HG03565 (cell line): Measurements from ENCODE around the gene DZIP1L.
"Not testable (repeated sequence)": the region's sequence is repeated elsewhere in the genome, so short reads cannot be mapped to it uniquely, and the experiment has no call there.

Experiments
- ATAC-seq: cut with Tn5 transposase; IDR thresholded peaks from one replicate; pipeline ENCODE4 v1.9.1; 2021; ENCODE audit warnings: mild to moderate bottlenecking, moderate library complexity; ENCODE audit not compliant: unreplicated experiment

The DZIP1L gene

DNA sequence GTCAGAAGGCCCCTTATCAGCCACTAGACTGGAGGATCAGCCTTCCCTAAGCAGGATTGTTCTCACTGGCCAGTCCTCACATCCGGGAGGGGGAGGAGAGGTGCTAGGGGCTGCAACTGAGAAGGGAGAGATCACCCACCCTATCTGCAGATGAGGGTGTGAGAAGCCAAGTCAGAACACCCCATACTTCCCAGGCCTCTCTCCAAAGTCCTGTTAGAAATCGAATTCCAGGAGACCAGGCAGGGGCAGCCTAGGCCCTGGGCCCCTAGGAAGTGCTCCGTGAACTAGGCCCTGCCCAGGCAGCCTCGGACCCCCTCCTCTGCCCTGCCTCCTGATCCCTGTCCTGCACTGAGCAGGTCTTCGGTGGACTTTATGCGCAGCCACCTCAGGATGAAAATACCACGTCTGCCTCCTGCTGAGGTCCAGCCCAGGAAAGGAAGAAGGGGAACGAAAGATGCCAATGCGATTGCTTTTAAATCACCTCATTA is 933 bp downstream of the DZIP1L start:
- no peak for ATAC-seq

DNA sequence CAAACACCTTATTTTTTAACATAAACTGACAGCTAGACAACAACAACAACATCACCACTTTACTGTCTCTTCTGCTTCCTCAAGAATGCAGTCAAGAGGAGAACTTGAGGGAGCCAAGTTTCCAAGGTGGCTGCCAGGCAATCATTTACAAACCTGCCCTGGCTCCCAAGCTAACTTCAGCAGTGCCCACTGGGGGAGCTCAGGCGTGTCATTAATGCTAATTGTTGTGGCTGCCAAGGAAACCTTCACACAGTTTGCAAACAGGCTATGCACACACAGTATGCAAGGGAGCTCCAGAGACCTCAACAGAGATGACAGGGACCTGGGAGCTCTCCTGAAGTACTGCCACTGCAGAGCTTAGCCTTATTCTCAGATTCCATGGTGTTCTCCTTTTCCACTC is 2.1 kb downstream of the DZIP1L start:
- no peak for ATAC-seq

DNA sequence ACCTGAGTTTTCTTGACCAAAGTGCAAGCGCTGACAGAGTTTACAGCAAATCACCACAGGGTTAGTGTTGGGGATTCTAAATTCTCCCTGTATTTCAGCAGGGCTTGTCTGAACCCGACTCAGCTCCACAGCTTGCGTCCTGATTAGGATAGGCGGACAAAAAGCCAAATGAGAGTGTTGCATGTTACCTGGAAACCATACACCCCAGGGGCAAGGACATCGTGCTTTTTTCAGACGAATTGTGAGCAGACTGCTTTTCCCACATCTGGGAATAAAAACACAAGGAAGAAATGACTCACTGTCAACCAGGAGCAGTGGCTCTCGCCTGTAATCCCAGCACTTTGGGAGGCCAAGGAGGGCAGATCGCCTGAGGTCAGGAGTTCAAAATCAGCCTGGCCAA is 3.0 kb downstream of the DZIP1L start:
- no peak for ATAC-seq

DNA sequence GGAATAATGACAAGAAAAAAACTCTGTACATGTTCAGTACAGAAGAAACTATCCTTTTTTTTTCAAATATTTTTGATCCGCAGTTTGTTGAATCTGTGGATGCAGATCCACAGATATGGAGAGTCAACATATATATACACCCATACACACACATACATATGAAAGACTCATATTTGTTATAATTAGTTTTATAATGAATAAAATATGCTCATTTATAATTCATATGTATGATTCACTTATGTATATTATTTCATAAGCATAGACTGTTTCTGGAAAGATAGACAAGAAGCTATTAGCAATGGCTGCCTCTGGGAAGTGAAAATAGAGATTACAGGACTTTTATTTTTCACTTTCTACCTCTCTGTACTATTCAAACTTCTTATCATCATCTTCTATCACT is 9.8 kb downstream of the DZIP1L start:
- ATAC-seq, result no peak

DNA sequence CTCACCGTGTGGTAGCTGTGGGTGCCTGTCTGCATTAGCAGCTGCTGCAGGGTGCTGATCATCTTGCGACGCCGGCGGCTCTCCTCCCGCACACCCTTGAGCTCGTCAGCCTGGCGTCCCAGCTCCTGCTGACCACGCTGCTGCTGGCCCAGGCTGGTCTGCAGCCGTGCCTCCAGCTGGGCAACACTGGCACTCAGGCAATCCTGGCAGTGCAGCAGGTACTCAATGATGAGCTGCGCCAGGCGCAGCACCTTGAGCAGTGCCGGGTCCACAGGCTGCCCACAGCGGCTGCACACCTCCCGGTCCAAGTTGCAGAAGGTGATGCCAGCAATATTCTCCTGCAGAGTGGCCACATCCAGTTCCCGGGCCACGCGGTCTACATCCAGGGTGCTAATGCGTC is 11.9 kb downstream of the DZIP1L start:
- ATAC-seq, result no peak

DNA sequence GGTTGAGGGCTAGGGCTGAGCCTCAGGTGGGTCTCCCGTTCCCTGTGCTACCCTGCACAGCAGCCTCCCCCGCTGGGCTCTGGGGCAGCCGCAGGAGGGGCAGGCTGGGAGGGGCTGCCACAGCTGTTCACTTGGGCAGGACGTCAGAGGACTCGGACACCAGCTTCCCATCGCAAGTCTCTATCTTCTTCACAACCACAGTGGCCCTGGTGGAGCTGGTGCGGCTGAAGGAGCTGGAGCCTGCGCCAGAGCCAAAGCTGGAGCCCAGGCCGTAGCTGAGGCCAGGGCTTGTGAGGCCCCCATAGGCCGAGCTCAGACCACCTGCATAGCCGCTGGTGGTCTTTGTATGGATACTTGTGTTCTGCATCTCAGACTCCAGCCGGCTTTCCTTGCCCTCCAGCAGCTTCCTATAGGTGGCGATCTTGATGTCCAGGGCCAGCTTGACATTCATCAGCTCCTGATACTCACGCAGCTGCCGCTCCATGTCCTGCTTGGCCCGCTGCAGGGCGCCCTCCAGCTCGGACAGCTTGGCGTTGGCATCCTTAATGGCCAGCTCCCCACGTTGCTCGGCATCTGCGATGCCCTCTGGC is 14.0 kb downstream of the DZIP1L start:
- ATAC-seq, result not testable (repeated sequence)

DNA sequence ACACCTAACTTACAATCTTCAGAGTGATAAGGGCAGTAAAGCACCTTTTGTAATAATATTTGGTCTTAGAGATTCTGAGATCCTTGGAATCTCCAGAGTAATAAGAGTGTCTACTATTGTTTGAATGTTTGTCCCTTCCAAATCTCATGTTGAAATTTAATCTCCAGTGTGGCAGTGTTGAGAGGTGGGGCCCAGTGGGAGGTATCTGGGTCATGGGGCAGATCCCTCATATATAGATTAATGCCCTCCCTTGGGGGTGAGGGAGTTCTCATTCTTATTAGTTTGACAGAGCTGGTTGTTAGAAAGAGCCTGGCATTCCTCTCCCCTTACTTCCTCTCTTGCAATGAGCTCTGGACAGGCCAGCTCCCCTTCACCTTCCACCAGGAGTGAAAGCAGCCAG is 16.0 kb downstream of the DZIP1L start:
- ATAC-seq, result no peak

DNA sequence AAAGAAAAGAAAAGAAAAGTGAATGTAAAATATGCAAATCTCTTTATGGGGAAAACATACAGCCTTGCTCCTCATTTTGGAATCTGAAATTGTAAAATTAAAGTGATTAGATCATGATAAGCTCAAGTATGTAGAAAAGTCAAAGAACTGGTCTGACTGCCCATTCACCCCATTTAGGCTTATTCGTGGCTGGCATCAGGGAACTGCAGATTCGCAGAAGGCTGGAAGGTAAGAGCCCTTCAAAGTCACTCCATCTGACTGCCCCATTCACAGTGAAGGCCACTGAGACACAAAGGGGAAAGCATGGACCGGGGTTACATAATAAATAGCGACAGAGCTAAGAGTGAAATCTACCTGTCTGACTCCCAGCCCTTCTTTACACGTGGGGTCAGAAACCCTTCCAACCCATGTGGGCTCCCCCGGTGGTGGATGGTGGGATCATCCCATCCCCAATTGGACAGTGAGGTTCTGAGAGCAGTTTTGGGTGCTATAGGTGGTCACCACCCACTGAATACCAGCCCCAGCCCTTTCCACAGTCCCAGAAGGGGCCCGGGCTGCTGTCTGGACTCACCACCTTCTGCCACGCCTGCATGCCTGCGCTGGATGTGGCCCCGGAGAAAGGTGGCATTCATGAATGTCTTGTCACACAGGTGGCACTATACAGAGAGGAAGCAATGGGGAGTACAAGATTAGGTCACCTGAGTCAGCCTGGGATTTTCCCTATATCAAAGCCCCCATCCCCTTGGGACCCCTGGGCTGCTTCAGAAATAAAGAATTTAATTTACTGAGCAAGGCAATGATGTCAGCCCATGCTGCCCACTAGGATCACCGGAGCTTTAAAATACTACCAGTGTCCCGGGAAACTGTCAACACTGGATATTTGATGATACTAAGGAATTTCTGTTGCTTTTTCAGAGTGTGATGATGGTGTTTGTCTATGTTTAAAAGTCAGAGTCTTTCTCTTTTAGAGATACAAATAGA is 17.9 kb downstream of the DZIP1L start:
- ATAC-seq, result peak; percentile 54

DNA sequence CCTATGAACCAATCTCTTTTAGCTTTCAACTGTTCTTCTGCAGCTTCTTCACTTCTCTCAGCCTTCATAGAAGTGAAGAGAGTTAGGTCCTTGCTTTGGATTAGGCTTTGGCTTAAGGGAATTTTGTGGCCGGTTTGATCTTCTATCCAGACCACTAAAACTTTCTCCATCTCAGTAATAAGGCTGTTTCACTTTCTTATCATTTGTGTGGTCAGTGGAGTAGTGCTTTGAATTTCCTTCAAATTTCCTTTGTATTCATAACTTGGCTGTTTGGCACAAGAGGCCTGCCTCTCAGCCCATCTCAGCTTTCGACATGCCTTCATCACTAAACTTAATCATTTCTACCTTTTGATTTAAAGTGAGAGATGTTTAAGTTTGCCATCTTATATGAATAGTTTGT is 21.7 kb downstream of the DZIP1L start:
- ATAC-seq, result no peak

DNA sequence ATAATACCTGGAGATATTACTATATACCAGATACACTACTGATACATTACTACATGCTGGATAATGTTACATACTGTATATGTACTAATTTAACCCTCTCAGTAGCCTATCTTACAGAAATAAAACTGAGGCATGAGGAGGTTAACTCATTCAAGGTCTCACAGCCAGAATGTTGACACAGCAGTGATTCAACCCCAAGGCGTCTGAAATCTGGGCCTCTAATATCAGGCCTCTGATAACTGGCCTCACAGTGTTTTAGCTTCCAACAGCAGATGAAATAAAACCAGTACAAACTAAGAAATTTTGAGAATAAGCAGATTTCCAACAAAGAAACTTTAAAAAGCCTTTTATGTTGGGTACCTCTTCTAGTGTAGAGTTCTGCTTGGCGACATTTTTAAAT is 23.4 kb downstream of the DZIP1L start:
- no peak for ATAC-seq

DNA sequence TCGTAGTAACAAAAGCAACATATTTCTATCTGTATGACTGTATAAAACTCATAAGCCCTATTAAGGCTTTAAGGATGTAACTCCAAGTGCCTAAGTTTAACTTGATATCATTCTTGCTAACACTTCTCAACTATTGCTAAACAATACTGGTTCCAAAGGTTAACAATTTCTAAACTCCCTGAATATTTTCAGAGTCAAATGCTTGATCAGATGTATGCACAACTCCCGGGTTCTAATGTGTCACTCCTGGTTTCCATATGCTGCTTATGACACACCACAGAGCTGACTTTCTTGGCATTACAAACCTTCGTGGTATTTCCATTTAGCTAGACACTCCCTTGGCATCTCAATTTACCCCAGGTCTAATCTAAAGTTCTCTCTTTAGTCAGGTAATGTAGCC is 26.3 kb downstream of the DZIP1L start:
- ATAC-seq, result no peak

DNA sequence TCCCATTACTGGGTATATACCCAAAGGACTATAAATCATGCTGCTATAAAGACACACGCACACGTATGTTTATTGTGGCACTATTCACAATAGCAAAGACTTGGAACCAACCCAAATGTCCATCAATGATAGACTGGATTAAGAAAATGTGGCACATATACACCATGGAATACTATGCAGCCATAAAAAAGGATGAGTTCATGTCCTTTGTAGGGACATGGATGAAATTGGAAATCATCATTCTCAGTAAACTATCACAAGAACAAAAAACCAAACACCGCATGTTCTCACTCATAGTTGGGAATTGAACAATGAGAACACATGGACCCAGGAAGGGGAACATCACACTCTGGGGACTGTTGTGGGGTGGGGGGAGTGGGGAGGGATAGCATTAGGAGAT is 29.7 kb downstream of the DZIP1L start:
- not testable (repeated sequence) for ATAC-seq

DNA sequence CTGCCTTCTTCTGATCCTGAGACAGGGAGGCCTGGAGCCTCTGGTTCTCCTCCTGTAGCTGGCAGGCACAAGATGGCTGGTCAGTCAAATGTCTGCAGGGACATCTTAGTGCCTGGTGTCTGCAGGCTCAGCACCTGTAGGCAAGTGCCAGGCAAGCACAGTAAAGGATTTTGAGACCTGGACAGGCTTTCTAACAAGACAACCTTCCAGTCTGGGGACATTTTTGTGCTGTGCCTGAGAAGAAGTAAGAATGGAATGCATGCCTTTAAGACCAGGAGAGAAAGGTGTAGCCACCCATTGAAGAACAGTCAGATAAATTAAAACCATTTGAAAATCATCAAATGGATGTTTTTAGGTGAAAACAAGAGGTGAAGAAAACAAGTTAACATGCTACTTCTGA is 31.2 kb downstream of the DZIP1L start:
- no peak for ATAC-seq

DNA sequence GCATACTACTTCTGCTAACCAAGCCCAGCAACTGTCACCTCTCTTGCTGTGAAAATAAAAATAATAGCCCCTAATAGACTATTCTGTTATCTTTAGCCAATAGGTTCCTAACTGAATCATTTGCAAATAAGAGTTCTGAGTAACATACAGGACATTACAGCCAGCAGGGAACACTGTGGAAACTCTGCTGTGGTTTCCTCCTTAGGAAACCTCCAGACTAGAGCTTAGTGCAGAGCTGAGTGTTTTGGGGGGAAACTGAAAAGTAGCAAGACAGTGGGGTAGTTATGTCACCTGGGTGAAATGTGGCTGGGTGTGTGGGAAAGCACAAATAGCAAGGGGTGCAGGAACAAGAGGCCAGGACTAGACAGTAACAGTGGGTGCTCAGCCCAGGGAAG is 32.4 kb downstream of the DZIP1L start:
- ATAC-seq, result peak; percentile 20

DNA sequence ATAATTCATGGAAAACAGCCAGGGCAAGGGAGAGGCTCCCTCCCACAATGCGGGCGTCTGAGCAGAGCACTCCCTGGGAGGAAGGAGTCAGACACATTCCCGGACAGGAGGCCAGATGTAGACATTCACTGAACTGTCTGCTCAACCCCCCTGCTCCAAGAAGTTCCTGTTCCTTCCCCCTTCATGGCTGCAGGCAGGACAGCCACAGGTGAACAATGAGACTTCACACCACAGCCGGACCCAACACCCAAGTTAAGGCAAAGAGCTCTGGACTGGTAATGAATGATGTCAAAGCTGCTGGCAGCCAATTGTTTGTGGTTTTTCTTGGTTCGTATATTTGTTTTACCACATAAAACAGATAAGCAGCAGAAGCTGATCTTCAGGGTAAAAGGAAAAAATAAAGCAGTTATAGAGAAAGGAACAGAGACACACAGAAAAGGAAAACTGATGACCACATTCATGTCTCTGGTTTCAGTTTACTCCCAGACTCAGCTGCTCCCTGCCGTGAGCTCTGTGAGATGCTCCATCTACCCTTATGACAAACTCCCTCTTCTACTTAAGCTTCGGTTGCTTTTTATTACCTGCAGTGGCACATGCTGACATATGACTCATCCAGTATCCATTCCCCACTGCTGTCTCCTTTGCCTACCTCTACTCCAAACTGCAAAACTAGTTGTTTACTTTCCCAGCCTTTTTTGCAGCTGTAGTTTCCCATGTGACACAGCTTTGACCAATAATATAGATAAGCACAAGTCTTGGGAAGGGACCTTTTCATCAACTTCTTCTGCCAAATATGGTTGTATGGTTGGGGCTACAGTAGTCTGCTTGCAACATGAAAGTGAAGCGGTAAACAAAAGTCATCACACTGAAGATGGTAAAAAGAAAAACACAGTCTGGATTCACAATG is 33.1 kb downstream of the DZIP1L start:
- peak; percentile 81 for ATAC-seq

DNA sequence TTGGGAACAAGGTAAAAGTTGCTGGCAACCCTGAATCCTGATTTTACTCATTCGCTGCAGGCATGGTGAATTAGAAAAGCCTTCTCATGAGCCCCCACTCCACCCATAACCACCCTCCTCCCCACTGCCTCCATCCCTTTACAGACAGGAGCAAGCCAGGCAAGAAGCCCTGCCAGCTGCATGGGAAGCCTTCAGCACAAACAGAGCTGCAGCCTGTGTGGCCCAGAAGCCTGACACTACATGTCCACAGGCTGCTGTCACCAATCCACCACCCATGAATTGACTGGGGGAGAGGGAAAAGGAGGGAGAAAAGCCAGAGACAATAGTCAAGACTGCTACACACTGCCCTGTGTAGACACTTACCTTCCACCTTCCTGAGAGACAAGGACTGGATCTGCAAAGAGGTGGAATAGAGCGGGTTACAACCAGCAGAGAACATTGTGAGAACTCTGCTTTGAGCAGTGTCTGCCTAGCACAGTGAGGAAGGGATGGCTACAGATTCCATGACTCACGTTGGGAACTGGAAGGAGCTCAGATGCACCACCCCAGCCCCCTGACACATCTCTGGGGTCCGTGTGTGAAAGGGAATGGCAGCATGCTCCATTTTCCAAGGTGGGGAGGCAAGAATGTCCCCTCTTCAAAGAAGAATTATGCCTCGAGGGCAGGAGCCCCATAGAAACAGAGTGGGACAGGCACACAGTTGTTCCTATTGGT is 33.9 kb downstream of the DZIP1L start:
- no peak for ATAC-seq

DNA sequence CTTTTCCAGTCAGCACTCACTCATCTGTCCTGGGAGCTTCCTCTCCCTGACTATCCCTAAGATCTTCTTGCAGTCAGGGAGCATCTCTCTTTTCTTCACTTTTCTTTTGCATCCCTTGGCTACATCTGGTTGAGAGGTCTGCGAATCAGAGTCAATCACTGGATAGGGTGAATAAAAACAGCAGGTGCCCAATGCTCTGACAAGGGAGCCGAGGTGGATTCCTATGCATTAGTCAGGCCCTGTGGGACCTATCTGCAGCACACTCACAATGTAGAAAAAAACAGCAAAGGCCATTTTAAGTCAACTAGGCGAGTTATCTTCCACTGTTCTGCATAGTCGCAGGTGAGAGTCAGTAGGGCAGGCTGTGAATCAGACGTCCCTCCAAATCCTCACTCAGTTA is 35.5 kb downstream of the DZIP1L start:
- no peak for ATAC-seq

DNA sequence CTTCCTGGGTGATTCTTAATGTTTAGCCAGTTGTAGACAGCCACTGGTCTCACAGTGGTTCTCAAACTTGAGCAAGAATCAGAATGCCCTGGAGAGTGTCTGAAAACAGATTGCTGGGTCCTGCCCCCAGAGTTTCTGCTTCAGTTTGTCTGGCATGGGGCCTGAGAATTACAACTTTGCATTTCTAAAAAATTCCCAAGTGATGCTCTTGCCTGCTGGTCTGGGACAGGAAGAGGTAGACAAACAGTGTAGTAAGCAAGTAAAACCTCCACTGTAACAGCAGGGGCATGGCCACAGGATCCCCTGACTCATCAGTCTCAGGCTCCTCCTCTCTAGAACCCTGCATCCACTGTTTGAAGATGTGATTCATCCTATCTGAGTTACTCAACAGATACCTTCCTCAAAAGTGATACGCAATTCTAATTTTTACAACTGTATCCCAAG is 36.5 kb downstream of the DZIP1L start:
- no peak for ATAC-seq

DNA sequence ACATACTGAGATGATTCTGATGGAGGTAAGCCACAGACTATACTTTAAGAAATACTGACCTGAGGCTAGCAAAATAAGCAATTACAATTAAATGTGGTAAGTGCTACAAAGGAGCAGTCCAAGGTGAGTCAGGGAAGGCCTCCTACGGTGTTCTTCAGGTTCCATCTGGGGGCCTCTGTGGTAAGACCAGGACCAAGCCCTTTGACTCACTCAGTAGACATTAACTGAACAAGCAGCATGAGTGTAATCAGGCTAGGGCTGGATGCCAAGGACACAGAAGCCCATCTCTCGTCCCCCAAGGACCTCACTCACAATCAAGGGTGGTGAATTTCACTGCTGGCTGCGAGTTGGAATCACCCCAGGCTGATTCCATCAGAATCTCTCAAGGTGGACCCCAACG is 37.3 kb downstream of the DZIP1L start:
- ATAC-seq, result no peak

DNA sequence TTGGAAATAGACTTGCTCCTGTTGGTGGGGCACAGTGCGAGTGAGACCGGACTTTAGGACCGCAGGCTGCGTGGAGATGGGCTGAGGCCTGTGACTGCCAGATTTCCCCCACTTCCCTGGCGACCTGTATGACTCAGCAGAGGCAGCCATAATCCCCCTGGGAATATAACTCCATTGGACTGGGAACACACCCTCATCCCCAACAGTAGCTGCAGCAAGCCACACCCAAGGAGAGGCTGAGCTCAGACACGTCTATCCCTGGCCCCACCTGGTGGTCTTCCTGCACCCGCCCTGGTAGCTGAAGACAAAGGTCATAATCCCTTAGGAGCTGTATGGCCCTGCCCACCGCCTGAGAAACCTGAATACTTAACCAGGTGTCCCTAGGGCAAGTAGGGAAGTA is 42.6 kb downstream of the DZIP1L start:
- ATAC-seq, result no peak

DNA sequence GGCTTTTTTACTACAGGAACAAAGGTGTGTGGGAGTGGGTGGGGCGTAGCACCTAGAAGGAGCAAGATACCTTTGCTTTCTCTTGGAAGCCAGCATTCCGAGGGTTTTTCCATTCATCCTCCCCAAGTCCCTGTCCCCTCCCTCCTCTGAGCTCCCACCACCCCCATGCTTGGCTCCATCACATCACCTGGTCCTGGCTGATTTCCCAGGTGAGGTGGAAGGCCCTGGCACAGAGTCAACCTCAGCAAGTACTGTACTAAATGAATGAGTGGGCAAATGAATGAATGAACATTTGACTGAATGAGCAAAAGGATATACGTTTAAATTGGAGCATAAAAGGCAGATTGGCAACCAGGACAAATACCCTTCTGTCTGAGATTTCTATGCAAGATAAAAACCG is 45.4 kb downstream of the DZIP1L start:
- ATAC-seq, result no peak
